Right lobe of liver (tissue), 6 donors: ENCODE results near the gene IL1F10. TPM values are rescaled to one million over a fixed set of nuclear protein-coding genes. Genes with fewer than 3 reads are reported as not detected.

ENCODE experiments used
- ATAC-seq, 4 donors: fragments of 200-7000 bp; cut with Tn5 transposase; one replicate each; pipeline ENCODE4 v1.9.1; 2020; ENCODE audit warnings: mild to moderate bottlenecking in 4 of 4, moderate library complexity in 4 of 4
- DNase-seq, 3 donors: peaks; one replicate each; pipeline ENCODE4 v3.0.0-alpha.2; 2020
- H3K27ac ChIP-seq, 3 donors: fragments of 200-600 bp; one replicate each; pipeline ENCODE4 v1.8.0; 2022
- H3K27me3 ChIP-seq, 2 donors: fragments of 200-600 bp; one replicate each; pipeline ENCODE4 v1.8.0; 2022
- H3K36me3 ChIP-seq, 4 donors: fragments of 200-600 bp; sonication (generic) in 1 of 4; one replicate each; pipeline versions ENCODE4 v1.5.1 to v1.8.0; 2017 to 2022; ENCODE audit warnings: control low read depth in 1 of 4
- H3K4me1 ChIP-seq, 4 donors: fragments of 200-600 bp; sonication (generic) in 1 of 4; one replicate each; pipeline versions ENCODE4 v1.5.1 to v1.8.0; 2017 to 2022; ENCODE audit warnings: control low read depth in 1 of 4
- H3K4me3 ChIP-seq, 3 donors: fragments of 200-600 bp; one replicate each; pipeline ENCODE4 v1.8.0; 2022
- H3K9me3 ChIP-seq, 4 donors: fragments of 200-600 bp; sonication (generic) in 1 of 4; one replicate each; pipeline versions ENCODE4 v1.5.1 to v1.8.0; 2017 to 2022; ENCODE audit warnings: control low read depth in 1 of 4
- CTCF ChIP-seq, 4 donors: fragments of 200-600 bp in 3 of 4; fragments of 450-650 bp in 1 of 4; IDR thresholded peaks; one replicate each; pipeline versions ENCODE4 v1.5.1 to v1.8.0; 2016 to 2022; ENCODE audit warnings: antibody characterized with exemption in 4 of 4, mild to moderate bottlenecking in 2 of 4
- POLR2A ChIP-seq: fragments of 450-650 bp; IDR thresholded peaks from one replicate; pipeline ENCODE4 v1.6.1; 2017; ENCODE audit warnings: antibody characterized with exemption, mild to moderate bottlenecking
- WGBS: methylation state at CpG from one replicate; pipeline ENCODE4 v1.1.6; 2018; ENCODE audit warnings: low coverage, low lambda C conversion rate; ENCODE audit not compliant: insufficient coverage; ENCODE audit errors: missing lambda C conversion rate; 5-methylcytosine and 5-hydroxymethylcytosine counted together
- intact Hi-C, 2 donors: fragments of 100-400 bp; cut with DNase I; formaldehyde crosslinking; loops; one replicate each; pipeline versions ENCODE4 v1.11.2 to v1.14.1; 2022
- total RNA-seq, 6 experiments: library from RNA; depleted of rRNA in 2 of 6; stranded (reverse); fragments of >200 nt in 2 of 6; fragmentation: NEBNext Ultra II Directional in 3 of 6; extraction: Animal tissue kit (Norgen Biotek cat#: 25700) in 3 of 6; gene quantifications; one replicate each; pipeline versions ENCODE4 v1.1.0 to v1.2.4, GENCODE V29; 2016 to 2023
- donor health status: DM: no; HTN: yes; CAD: no.
- donor health status: DM: no; HTN: no; CAD: no.
- donor health status: DM: no; HTN: no; CAD: no.
- donor health status: DM: no; HTN: yes; CAD: no.
- donor health status: DM: no; HTN: yes; CAD: no.

Gene IL1F10
- total RNA-seq, 6 experiments from 2014 or later = not detected

DNA sequence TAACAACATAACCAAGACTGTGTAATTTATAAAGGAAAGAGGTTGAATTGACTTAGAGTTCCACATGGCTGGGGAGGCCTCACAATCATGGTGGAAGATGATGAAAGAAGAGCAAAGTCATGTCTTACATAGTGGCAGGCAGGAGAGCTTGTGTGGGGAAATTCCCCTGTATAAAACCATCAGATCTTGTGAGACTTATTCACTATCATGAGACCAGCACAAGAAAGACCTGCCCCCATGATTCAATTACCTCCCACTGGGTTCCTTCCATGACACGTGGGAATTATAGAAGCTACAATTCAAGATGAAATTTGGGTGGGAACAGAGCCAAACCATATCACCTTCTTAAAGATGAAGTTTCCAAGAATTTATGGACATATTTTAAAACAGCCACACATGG, 11.2 kb upstream of the IL1F10 start:
- H3K36me3 ChIP-seq = no peaks in the 10 kb centered on the region
- ATAC-seq = no peak
- no peak overlapping the region for H3K27ac ChIP-seq
- no peak for TF ChIP-seq CTCF (IDR thresholded peaks at IDR 0.05)
- no peak for TF ChIP-seq POLR2A
- intact Hi-C loops = no loop called here
- no peaks in the 10 kb centered on the region for H3K9me3 ChIP-seq
- H3K4me3 ChIP-seq = no peak overlapping the region
- no peaks in the 10 kb centered on the region for H3K4me1 ChIP-seq
- DNase-seq = no peak
- 64% methylated on average over 1 of the region's 1 CpG for WGBS
- H3K27me3 ChIP-seq = no peaks in the 10 kb centered on the region

GRCh38 chr2:113057117-113057516, 10.7 kb upstream of the IL1F10 start:
- Histone ChIP-seq H3K27me3 (no peaks in the 10 kb centered on the region), H3K4me1 (no peaks in the 10 kb centered on the region), H3K27ac (no peak overlapping the region), H3K9me3 (no peaks in the 10 kb centered on the region), H3K36me3 (no peaks in the 10 kb centered on the region), H3K4me3 (no peak overlapping the region)
- DNase-seq = no peak
- TF ChIP-seq CTCF (IDR thresholded peaks at IDR 0.05) = no peak
- no peak for TF ChIP-seq POLR2A
- WGBS = 75% methylated on average over 1 of the region's 1 CpG
- intact Hi-C loops = no loop called here
- ATAC-seq = no peak

GRCh38 chr2:113058411-113058994, 9.3 kb upstream of the IL1F10 start:
- Histone ChIP-seq H3K9me3 (no peaks in the 10 kb centered on the region), H3K27ac (no peak overlapping the region), H3K27me3 (no peaks in the 10 kb centered on the region), H3K4me3 (no peak overlapping the region), H3K36me3 (no peaks in the 10 kb centered on the region), H3K4me1 (no peaks in the 10 kb centered on the region)
- WGBS = 45% methylated on average over 2 of the region's 2 CpGs
- DNase-seq = no peak
- intact Hi-C loops = no loop called here
- no peak for TF ChIP-seq CTCF (IDR thresholded peaks at IDR 0.05)
- no peak for TF ChIP-seq POLR2A
- no peak for ATAC-seq

GRCh38 chr2:113058998-113059960, 8.5 kb upstream of the IL1F10 start, which contains the start of gene IL36RN:
IL36RN (plus strand) TSS chr2:113059198; CDS start chr2:113059439, 241 bp downstream.
- TF ChIP-seq POLR2A = no peak
- TF ChIP-seq CTCF (IDR thresholded peaks at IDR 0.05) = no peak
- H3K4me1 ChIP-seq = no peaks in the 10 kb centered on the region
- peak in 1 of 4 donors; percentile 25 for ATAC-seq
- no peaks in the 10 kb centered on the region for H3K27me3 ChIP-seq
- no peaks in the 10 kb centered on the region for H3K9me3 ChIP-seq
- H3K4me3 ChIP-seq = no peak within 1 kb of the TSS
- no peak within 1 kb of the TSS for H3K27ac ChIP-seq
- 81% methylated on average over 8 of the region's 15 CpGs for WGBS
- no peaks in the 10 kb centered on the region for H3K36me3 ChIP-seq
- no peak for DNase-seq
- intact Hi-C loops = no loop called here
